ENCODE data around the gene TACC3.

DNA sequence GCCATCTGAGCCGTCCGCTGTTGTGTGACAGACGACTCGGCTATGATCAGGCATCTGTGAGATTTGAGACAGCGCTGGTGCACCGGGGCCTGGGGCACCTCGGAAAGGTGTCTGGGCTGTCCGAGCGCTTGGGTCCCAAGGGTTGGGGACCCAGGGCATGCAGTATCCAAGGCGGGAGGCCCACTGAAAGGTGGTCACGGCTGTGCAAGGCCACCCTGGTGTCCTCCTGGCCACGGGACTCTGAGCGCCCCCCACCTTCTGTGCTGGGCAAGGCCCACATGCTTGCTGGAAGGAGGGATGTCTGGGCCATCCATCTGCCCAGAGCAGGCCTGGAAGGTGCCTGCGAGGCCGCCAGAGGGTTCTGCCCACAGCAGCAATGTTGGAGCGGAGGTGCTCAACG lies 19.9 kb downstream of the TACC3 start:
- TF ChIP-seq, protein P1, sequence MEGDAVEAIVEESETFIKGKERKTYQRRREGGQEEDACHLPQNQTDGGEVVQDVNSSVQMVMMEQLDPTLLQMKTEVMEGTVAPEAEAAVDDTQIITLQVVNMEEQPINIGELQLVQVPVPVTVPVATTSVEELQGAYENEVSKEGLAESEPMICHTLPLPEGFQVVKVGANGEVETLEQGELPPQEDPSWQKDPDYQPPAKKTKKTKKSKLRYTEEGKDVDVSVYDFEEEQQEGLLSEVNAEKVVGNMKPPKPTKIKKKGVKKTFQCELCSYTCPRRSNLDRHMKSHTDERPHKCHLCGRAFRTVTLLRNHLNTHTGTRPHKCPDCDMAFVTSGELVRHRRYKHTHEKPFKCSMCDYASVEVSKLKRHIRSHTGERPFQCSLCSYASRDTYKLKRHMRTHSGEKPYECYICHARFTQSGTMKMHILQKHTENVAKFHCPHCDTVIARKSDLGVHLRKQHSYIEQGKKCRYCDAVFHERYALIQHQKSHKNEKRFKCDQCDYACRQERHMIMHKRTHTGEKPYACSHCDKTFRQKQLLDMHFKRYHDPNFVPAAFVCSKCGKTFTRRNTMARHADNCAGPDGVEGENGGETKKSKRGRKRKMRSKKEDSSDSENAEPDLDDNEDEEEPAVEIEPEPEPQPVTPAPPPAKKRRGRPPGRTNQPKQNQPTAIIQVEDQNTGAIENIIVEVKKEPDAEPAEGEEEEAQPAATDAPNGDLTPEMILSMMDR (IDR thresholded peaks at IDR 0.05): no peak
- TF ChIP-seq POLR2AphosphoS5 (IDR thresholded peaks at IDR 0.05): no peak
- no peak for TF ChIP-seq POLR2A (IDR thresholded peaks at IDR 0.05; ENCODE audit: low read depth)
- no peak for TF ChIP-seq EP300 (IDR thresholded peaks at IDR 0.05)

Data from esophagus muscularis mucosa (tissue), 4 donors.